GM12872 (cell line): Measurements from ENCODE around the gene PTH2.

Experiments used
- CTCF ChIP-seq: IDR thresholded peaks from 3 replicates; pipeline ENCODE4 v1.5.1; 2011; ENCODE audit warnings: low read depth, mild to moderate bottlenecking, low read length, moderate library complexity; ENCODE audit not compliant: insufficient read depth

Gene PTH2

DNA sequence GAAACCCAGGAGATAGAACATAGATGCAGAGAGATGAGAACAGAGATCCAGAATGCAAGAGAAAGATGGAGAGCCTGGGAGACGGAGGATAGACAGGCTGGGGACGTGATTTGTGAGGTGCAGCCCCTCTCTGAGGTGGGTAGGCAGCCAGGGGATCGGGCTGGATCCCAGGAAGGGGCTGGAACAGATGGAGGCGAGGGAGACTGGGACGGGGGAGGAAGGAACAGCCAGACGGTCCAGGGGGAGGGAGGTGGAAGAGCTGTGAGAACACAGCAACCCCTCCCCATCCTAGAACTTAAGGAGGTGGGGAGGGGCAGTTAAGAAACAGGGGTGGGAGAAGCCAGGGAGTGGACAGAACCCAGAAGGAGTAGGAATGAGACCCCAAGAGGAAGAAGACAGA lies 15.0 kb upstream of the PTH2 start:
- TF ChIP-seq CTCF, result no peak

- no peak for TF ChIP-seq CTCF
Measured at GRCh38 chr19:49437231-49437630, 14.0 kb upstream of the PTH2 start.

- TF ChIP-seq CTCF, result no peak
Measured at GRCh38 chr19:49436381-49437017, 13.3 kb upstream of the PTH2 start.

- no peak for TF ChIP-seq CTCF
Measured at GRCh38 chr19:49435670-49436069, 12.4 kb upstream of the PTH2 start.

DNA sequence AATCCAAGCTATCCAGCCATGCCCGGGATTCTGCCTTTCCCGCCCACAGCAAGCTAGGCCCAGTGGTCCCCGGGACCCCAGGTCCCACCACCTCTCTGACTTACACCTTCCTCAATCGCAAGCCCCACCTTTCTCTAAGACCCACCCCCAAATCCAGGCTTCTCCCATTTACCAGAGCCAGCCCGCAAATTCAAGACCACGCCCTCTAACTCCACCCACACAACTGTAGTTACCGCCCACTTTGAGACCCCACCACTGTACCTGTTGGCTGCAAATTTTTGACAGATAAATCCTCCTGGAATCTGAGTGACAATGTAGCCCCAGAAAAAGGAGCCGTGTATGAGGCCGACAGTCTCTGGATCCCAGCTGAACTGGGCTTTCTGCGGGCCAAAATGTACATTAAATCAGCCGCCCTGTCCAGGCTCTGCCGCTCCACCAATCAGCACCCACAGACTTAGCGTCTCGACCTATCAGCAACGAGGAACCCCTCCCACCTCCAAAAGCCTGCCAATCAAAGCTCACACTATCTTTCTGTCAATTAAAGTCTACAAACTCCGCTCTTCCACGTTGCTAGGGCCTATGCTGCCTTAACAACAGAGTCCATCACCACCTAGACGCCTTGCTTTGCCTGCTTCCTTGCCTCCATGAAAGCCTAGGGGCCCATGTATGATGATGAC lies 11.8 kb upstream of the PTH2 start:
- no peak for TF ChIP-seq CTCF

- no peak for TF ChIP-seq CTCF
Measured at GRCh38 chr19:49433240-49433901, 10.1 kb upstream of the PTH2 start.

- TF ChIP-seq CTCF, result no peak
Measured at GRCh38 chr19:49432141-49433073, 9.2 kb upstream of the PTH2 start.
